HG02943 (cell line): ENCODE measurements around the gene TOR4A.

Experiments
- ATAC-seq: cut with Tn5 transposase; IDR thresholded peaks from one replicate; pipeline ENCODE4 v1.9.1; 2021; ENCODE audit warnings: mild to moderate bottlenecking, low read depth, moderate library complexity; ENCODE audit not compliant: unreplicated experiment

Gene TOR4A

GRCh38 chr9:137293094-137293481 is 15.6 kb downstream of the TOR4A start:
- ATAC-seq: no peak

GRCh38 chr9:137293482-137294090 is 16.1 kb downstream of the TOR4A start:
- no peak for ATAC-seq

GRCh38 chr9:137294091-137294680 is 16.7 kb downstream of the TOR4A start:
- ATAC-seq: no peak

- no peak for ATAC-seq
Observed at GRCh38 chr9:137294681-137295237, 17.2 kb downstream of the TOR4A start.

GRCh38 chr9:137295238-137295811 is 17.8 kb downstream of the TOR4A start:
- no peak for ATAC-seq

GRCh38 chr9:137295849-137296669 is 18.5 kb downstream of the TOR4A start:
- no peak for ATAC-seq

GRCh38 chr9:137296670-137297664 is 19.4 kb downstream of the TOR4A start:
- no peak for ATAC-seq

- ATAC-seq: no peak
Observed at GRCh38 chr9:137297966-137298365, 20.4 kb downstream of the TOR4A start.

- no peak for ATAC-seq
Observed at GRCh38 chr9:137298401-137299202, 21.1 kb downstream of the TOR4A start.

- ATAC-seq: no peak
Observed at GRCh38 chr9:137299203-137299565, 21.7 kb downstream of the TOR4A start.

GRCh38 chr9:137299938-137300337 is 22.4 kb downstream of the TOR4A start:
- no peak for ATAC-seq

- no peak for ATAC-seq
Observed at GRCh38 chr9:137300567-137301080, 23.1 kb downstream of the TOR4A start.

GRCh38 chr9:137301081-137301947 is 23.8 kb downstream of the TOR4A start:
- ATAC-seq: peak; percentile 4

- ATAC-seq: peak; percentile 50
Observed at GRCh38 chr9:137302118-137302448, 24.6 kb downstream of the TOR4A start, which contains the start of gene NRARP. TSS of gene NRARP (minus strand) at chr9:137302271. CDS start at chr9:137301928, 343 bp downstream.

GRCh38 chr9:137302449-137303150 is 25.1 kb downstream of the TOR4A start:
- peak; percentile 42 for ATAC-seq

- ATAC-seq: no peak
Observed at GRCh38 chr9:137303151-137303892, 25.8 kb downstream of the TOR4A start.
